NCI-H2107 treated with DMSO at 0.1 percent for 48 hours (cell line): ENCODE measurements around the gene CSTF3.
"Not testable (repeated sequence)": the region's sequence is repeated elsewhere in the genome, so short reads cannot be mapped to it uniquely, and the experiment has no call there.

Experiments used
- DNase-seq: peaks from one replicate; lab custom pipeline; 2025; ENCODE audit not compliant: unreplicated experiment; lab: John Stamatoyannopoulos, UW

The CSTF3 gene

DNA sequence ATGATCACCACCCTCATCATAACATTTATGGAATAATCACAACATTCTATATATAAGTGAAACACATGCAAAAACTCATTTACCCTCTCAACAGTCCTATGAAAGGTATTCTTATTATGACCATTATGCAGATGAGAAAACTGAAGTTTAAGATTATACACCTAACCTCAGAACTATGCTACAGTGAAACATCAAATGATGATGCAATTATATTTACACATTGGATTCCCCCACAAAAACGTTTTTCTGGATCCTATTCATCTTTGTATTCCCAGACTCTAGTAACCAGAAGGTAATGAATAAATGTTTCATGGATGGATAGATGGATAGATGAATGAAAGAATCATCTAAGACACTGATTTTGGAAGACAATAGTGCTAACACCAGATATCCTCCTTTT, 67.1 kb downstream of the CSTF3 start:
- no peak for DNase-seq

DNA sequence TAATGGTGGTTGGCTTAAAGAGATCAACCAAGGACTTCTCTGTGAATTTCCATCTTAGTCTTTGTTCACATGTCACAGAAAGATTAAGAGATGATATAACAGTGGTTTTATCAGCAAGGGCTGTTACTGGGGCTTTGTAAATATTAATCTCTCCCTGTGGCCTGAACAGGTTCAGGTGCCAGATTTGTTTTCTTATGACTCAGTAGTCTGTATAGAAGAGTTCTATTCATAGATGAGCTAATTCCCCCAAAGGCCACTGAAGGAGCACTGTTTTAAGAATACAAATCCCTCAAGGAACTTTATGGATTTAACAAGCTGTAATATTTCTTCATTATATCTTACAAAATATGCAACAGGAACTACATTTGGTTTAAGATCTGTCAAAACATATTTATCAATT, 71.5 kb downstream of the CSTF3 start:
- no peak for DNase-seq

DNA sequence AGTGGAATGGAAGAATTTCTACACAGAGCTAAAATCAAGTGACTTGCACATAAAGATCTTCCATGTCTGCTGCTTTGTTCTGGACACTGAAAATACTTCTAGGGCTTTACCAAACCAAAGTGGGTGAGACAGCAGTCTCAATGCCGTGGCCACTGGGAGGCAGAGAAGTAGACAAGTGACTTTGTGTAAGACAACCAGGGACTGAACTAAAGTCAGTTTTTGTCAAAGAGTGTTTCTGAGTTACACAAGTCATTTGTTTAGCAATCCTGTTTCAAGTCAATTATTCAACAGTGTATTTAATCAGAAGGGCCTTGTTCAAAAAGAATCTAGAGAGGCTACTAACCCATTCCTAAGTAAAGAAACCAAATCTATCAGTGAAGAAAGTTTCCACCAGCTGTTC, 75.3 kb downstream of the CSTF3 start:
- DNase-seq, result no peak

DNA sequence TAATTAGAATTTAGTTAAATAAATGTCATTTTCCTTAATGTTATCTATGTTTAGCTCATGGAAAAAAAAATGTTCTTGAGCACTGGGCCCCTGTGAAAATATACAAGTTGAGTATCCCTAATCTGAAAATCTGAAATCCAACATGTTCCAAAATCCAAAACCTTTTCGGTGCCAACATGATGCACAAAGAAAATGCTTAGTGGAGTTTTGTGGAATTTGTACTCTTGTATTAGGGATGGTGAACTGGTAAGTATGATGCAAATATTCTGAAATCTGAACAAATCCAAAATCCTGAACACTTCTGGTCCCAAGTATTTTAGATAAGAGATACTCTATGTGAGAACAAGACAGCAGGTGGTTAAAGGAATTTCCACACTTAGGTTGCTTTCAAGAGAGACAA, 77.4 kb downstream of the CSTF3 start:
- DNase-seq, result no peak

DNA sequence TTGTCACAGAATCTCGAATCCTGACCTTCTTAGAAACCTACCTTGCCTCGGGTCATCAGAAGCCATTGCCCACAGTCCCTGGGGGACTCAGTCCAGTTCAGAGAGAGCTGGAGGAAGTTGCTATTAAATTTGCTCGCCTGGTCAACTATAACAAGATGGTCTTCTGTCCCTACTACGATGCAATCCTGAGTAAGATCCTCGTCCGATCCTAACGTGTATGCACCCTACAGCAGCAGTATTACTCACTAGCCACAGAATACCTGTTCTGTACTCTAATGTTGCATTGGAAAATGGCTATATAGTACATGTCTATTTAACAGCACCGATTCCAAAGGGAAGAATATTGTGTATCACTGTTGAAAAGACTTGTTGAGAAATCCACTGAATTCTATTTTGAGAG, 88.8 kb downstream of the CSTF3 start:
- no peak for DNase-seq

DNA sequence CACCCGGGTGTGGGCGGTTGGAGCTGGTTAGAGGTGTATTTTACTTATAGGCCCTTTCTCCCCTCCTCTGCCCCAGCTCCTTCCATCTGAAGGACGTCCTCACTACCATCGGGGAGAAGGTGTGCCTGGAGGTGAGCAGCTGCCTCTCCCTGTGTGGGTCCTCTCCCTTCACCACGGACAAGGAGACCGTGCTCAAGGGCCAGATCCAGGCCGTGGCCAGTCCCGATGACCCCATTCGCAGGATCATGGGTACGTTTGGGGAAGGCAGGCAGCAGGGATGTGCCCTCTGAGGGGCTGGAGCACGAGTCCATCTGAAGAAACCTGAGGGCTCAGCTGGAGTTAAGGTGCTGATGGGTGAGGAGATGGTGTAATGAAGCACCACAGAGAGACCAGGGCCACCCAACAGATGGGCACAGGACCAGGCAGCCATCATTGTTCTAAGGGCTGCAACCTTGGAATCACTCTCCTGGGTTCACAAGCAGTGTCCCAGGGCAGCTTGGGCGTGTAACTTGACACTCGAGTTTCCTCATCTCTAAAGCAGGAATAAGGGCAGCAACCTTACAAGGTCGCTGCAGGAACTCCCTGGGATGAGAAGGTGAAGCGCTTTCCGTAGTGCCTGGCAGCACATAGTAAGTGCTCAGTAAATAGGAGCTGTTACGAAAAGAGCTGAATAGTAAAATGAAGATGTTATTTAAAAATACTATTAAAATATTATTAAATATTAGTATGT, 92.5 kb downstream of the CSTF3 start:
- DNase-seq, result no peak

DNA sequence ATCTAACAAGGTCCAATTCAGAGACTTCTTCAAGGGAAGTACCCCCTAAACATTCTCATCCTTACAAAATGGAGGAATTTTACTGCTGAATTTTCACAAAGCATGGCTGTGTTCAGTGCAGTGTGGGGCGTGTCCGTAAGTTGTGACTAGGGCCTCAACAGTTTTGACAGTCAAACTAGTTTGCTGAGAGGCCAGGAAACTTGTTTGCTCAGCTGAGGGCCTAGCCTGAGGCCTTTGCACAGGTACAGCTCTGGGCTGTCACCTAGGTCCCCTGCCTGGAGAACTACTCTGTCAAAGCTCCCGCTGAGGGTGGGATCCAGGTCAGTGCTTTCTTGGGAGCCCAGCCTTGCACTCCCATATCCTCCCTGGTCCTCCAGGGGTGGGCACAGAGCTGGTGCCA, 94.0 kb downstream of the CSTF3 start:
- no peak for DNase-seq

DNA sequence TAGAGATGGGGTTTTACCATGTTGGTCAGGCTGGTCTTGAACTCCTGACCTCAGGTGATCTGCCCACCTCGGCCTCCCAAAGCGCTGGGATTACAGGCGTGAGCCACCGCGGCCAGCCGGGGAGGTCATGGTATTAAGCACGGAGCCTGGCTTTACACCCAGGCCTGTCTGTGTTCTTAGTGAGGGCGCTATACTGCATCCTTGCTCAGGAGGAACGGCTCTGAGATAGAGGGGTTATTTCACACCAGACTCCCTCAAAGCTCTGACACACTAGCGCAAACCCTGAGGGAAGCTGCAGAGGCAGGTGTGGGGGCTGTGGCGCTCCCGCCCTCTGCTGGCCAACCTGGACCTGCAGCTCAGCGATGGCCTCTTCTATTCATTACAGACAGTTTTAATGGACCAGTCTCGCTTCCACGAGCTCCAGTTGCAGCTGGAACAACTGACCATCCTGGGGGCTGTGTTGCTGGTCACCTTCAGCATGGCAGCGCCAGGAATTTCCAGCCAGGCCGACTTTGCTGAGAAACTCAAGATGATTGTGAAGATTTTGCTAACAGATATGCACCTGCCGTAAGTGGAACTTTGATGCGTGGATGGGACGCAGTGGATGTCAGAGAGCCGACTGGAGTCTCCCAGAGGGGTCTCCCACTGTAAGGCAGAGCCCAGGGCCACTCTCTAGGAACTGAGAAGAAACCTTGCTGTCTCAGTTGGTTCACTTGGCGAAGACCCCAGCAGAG, 95.7 kb downstream of the CSTF3 start:
- peak; percentile 69 for DNase-seq

DNA sequence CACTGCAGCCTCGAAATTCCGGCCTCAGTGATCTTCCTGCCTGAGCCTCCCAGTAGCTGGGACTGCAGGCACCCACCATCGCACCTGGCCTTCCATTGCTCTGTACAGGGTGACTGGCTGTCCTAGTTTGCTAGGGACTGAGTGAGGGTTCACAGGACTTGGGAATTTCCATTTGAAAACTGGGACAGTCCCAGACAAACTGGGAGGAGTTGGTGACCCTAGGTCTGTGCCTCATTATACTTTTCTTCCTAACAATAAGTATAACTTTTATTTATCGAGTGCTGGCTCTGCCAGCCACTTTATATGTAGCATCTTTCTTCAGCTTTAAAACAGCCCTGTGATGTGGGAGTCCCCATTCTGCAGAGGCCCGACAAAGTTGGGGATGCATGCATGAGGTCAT, 96.4 kb downstream of the CSTF3 start:
- DNase-seq, result no peak

DNA sequence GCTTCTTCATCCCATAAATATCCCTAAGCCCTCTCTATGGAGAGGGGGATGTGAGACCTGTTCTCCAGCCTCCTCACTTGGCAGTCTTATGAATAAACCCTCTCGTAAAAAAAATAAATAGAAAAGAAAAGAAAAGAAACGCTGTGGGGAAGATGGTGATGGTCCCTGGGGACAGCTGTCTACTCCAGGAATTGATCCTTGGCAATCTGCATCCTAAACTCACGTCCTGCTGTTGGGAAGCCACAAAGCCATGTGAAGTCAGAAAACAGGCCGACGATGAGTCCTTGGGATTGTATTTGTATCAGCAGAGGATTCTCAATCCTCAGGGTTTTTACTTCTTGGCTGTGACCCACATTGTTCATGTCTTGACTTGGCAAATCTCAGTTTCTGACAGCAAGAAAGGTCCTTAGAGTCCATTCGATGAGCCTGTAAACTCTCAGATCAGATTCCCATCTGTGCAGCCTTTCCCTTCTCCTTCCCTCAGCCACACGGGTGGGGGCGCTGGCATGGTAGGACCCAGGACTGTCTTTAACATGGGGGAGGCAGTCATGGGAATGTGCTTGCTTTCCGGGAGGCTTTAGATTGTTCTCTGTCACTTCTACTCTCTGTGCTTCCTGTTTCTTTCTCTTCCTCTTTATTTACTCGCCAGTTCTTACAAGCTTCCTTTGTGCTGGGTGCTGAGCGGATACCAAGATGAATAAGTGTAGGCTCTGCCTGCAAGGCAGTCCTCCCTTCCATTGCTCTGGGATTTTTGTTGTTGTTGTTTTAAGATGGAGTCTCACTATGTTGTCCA, 97.1 kb downstream of the CSTF3 start:
- no peak for DNase-seq

DNA sequence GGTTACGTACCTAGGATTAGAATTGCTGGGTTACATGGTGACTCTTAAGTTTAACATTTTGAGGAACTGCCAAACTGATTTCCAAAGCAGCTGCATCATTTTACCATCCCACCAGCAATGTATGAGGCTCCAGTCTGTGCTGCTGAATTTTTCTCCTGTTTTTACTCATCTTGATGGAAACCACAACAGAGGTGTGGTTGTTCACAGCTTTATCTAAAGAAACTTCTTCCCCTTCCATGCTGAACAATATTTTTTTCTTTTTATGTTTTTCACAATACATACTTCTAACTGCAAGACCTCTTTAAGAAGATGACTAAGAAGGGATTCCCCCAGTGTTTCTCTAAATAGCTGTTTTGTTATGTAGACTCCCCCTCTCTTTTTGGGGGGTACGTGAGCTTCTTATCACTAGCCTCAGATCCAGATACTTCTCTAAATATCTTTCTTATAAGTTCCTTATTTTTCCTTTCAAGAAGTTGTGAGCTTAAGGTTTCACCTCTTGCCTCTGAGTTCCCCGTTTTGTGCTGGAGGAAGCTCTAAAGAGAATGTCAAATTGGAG, 97.9 kb downstream of the CSTF3 start:
- DNase-seq, result no peak

DNA sequence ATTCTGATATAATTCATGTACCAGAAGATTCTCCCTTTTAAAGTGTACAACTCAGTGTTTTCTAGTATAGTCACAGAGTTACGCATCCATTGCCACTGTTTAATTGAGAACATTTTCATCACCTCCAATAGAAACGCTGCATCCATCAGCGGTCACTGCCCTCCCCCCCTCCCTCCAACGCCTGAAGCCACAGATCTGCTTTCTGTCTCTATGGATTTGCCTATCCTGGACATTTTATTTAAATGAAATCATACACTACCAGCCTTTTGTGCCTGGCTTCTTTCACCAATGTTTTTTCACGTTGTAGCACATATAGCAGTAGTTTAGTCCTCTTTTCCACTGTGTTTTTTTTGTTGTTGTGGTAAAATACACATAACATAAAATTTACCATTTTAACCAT, 99.1 kb downstream of the CSTF3 start:
- DNase-seq, result no peak

DNA sequence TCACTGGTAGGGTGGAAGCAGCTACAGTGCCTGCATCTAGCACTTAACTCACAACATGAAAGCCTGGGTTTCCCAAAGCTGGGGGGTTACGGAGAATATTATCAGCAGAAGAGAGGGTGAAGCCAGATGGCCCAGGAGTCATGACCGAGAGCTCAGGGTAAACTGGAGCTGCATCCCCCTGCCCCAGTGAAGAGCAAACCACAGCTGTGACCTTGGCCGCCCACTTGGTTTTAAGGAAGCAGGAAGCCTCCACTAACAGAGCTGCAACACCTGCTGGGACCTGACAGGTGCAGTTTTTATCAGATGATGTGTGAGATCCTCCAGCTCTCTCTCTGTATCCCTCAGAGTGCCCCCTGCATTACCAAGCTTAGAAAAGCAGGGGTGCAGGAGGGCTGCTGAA, 101.0 kb downstream of the CSTF3 start:
- peak; percentile 48 for DNase-seq

DNA sequence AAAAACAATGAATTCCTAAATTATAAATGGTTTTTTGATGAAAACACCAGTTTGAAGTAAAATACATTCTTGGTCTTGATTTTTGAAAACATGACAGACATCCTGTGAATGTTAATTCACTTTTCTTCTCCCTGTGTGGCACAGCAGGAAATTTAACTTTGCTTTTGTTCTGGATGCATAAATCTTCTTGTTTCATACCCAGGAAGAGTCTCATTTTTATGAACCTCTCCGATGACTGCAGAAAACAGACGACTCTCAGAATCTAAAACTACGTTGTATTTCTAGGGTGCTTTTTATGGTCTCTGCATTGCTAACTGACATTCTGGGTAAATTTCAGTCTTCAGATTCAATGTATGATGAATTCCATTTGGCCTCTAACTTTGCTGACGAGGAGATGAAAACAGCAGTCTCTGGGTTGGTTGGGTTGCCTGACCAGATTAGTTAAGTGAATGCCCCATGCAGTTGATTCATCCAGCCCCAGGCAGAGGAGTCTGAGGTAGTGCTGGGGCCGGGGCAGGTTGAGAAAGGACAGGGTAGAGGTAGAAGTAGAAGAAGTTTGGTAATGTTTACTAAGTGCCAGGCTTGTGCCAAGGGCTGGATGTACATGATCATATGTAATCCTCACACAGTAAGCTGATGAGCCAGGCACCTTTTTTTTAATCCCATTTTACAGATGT, 101.8 kb downstream of the CSTF3 start:
- no peak for DNase-seq

DNA sequence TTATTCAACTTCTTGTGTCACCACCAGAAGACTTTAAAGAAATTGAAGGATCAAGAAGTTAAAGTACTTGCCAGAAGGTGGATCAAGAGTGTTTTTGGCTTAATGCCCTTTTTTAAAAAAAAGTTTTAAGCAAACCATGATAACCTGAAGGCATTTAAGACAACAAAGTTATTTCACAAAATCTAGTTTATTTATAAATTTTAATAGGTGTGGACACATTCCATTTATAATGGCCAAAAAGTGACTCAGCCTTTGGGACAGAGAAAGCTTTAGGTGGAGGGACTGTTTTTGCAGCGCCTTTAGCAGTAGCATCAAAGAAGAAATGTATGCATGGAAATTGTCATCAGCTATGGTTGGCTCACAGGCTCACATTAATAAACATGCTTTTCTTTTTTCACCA, 104.0 kb downstream of the CSTF3 start:
- DNase-seq, result no peak

DNA sequence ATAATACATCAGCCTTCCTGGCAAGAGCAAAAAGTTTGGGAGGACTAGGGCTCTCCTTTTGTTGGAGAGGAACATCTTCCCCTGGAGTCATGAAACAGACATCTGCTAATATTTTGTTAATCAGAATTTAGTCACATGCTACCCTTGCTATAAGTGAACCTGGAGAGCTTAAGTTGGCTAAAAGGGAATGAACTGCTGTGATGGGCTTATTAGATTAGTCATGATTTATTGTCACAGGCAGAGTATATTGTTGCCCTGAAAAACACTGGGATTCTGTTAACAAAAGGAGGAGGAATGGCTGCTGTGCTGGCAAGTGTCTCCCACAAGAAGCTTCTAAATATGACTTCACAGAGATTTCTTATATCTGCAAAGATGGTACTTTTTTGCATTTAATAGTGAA, 105.9 kb downstream of the CSTF3 start:
- DNase-seq, result no peak

DNA sequence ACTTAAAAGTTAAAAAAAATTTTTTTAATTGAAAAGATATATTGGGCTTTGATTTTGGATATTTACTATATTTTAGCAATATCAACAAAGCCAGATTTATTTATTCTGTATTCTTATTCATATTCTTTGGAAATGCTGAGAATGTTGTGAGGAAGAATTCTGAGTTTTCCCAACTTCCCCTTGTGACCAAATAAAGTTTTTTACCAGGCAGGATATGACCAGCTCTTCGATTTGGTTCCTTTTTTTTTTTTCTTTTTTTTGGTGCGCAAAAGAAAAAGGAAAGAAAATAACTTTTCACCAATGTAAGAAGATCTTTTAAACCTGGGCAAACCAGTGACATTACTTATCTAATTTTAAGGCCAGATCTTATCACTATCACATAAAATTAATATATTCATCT, 109.0 kb downstream of the CSTF3 start:
- no peak for DNase-seq

DNA sequence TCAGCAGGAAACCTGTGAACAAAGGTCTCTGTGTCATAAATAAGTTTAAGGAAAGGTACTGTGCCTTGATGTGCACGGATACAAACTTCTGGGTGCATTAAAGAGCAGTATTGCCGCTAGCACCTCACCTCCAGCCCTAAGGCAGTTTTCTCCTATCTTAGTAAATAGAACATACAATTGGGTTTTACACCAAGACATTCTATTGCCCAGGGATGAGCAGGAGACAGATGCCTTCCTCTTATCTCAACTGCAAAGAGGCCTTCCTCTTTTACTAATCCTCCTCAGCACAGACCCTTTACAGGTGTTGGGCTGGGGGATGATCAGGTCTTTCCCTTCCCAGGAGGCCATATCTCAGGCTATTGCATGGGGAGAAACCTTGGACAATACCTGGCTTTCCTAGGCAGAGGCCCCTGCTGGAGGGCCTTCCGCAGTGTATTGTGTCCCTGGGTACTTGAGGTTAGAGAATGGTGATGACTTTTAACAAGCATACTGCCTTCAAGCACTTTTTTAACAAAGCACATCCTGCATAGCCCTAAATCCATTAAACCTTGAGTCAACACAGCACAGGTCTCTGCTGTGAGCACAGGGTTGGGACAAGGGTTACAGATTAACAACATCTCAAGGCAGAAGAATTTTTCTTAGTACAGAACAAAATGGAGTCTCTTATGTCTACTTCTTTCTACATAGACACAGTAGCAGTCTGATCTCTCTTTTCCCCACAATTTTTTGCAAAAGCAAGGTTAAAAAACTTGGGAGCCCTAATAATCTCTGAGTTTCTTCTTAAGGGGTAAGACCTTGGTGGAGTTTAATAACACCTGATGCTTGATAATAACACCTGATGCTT, 111.5 kb downstream of the CSTF3 start:
- peak; percentile 34 for DNase-seq

DNA sequence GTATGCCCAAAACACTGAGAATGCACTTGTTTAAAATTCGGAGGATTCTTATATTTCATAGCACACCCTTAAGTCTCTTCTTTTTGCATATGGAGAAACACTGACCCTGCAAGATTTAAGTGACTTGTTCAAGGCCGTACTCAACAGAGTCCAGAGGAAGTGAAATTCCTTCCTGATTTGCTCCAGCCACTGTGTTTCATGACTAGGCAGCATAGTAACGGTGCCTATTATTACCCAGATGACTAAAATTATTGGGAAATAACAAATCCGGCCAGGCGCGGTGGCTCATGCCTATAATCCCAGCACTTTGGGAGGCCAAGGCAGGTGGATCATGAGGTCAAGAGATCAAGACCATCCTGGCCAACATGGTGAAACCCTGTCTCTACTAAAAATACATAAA, 112.6 kb downstream of the CSTF3 start:
- not testable (repeated sequence) for DNase-seq

DNA sequence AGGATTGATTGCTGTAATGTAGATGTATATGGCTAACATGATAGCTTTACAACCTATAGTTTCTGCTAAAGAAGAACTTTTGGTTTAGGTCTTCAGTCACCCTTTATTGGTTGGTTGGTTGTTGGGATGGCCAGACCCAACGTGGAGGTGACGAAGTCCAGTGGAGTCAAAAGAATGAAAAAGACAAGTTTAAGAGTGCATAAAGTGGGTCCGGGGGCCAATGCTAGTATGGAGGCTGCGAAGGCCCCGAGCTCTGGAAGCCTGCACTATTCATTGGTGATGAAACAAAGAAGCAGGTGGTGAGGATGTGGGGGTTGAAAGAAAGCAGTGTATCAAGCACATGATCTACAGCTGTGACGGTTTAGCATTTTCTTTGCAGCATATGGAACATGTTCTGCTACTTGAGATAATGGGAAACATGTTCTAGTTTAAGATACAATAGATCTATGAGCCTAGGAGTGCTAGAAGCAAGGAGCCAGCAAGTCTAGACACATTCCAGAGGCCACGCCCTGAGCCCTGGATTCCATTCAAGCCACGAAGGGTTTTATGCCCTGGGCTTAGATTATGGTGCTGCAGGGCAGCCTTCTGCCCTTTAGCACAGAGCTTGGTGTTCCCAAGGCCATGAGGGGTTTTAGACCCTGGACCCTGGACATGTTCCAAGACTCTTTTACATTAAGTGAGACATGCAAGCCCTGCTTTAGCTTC, 115.6 kb downstream of the CSTF3 start:
- no peak for DNase-seq
